Activated T-helper 1 cell treated with anti-CD3 and anti-CD28 coated beads, Interleukin-2, amount 50 U/mL, for 16 hours (primary cell): ENCODE results near the gene FRG1.
"Not testable (repeated sequence)": the region's sequence is repeated elsewhere in the genome, so short reads cannot be mapped to it uniquely, and the experiment has no call there.

Experiments used
- DNase-seq, 2 donors: peaks; one replicate each; pipeline ENCODE4 v3.0.0-alpha.2; 2020; ENCODE audit warnings: low read depth in 1 of 2, low spot score in 1 of 2

Gene FRG1

GRCh38 chr4:189984661-189985060 is 44.0 kb downstream of the FRG1 start:
- DNase-seq = not testable (repeated sequence)

GRCh38 chr4:189985651-189986243 is 45.1 kb downstream of the FRG1 start:
- not testable (repeated sequence) for DNase-seq

- no peak for DNase-seq
Measured at GRCh38 chr4:189988877-189989431, 48.3 kb downstream of the FRG1 start.

- not testable (repeated sequence) for DNase-seq
Measured at GRCh38 chr4:189989941-189990340, 49.3 kb downstream of the FRG1 start.
